ENCODE data around the gene PEPD. TPM values are rescaled to one million over a fixed set of nuclear protein-coding genes. Genes with fewer than 3 reads are reported as not detected.

PEPD gene
- total and polyA plus RNA-seq, 10 of the 15 experiments (the other 5 are each of a cell fraction or from before 2014, with no cell fraction given): 1.4 to 52.0 (median 20.2) TPM

DNA sequence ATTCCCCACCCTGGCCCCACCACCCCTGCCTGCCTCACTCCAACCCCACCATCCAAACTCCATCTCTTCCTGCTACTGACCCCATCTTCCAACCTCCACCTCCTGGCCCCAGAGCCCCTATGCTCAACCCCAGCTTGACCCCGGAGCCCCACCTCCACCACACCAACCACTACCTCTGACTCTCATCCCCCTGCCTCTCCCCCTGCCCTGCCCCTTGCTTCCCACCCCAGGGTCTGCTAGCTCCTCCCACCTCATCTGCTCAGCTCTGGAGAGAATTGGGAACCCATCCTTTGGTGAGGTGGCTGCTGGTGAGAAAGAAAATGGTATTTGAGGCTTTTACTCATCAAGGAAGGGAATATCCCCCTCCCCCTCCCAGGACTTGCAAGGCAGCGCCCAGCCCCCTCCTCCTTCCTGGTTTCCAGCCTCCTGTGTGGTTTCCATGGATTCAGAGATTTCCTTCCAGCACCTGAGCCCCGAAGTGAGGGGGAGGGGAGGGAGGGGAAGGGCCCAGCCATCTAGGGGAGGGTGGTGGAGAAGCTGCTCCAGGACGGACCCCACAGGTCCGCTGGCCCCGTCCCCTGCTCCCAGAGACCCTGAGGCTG, 11.4 kb upstream of the PEPD start (continued):
- TF ChIP-seq, protein P1, sequence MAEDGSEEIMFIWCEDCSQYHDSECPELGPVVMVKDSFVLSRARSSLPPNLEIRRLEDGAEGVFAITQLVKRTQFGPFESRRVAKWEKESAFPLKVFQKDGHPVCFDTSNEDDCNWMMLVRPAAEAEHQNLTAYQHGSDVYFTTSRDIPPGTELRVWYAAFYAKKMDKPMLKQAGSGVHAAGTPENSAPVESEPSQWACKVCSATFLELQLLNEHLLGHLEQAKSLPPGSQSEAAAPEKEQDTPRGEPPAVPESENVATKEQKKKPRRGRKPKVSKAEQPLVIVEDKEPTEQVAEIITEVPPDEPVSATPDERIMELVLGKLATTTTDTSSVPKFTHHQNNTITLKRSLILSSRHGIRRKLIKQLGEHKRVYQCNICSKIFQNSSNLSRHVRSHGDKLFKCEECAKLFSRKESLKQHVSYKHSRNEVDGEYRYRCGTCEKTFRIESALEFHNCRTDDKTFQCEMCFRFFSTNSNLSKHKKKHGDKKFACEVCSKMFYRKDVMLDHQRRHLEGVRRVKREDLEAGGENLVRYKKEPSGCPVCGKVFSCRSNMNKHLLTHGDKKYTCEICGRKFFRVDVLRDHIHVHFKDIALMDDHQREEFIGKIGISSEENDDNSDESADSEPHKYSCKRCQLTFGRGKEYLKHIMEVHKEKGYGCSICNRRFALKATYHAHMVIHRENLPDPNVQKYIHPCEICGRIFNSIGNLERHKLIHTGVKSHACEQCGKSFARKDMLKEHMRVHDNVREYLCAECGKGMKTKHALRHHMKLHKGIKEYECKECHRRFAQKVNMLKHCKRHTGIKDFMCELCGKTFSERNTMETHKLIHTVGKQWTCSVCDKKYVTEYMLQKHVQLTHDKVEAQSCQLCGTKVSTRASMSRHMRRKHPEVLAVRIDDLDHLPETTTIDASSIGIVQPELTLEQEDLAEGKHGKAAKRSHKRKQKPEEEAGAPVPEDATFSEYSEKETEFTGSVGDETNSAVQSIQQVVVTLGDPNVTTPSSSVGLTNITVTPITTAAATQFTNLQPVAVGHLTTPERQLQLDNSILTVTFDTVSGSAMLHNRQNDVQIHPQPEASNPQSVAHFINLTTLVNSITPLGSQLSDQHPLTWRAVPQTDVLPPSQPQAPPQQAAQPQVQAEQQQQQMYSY (CRISPR knock-in tag; IDR thresholded peaks at IDR 0.05): no peak

DNA sequence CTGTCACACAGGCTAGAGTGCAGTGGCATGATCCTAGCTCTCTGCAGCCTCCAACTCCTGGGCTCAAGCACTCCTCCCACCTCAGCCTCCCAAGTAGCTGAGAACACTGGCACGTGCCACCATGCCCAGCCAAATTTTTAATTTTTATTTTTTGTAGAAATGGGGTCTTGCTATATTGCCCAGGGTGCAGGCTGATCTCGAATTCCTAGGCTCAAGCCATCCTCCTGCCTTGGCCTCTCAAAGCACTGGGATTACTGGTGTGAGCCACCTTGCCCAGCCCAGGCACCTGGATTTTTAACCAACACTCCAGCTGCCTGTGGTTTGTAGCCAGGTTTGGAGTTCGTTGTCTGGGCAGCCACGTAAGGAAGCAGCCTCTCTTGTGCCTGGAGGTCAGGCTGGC, 9.3 kb upstream of the PEPD start:
- TF ChIP-seq RAD21 (IDR thresholded peaks at IDR 0.05; ENCODE audit: insufficient read depth, low read depth, low read length) (no peak), CREB1 (IDR thresholded peaks at IDR 0.05; ENCODE audit: low read depth) (no peak), CHD1 (IDR thresholded peaks at IDR 0.05; ENCODE audit: low read depth, low read length) (no peak)
- ChIA-PET SMC1A (ENCODE audit: uncharacterized antibody, unreplicated experiment) (no interaction called here), RAD21 (ENCODE audit: unreplicated experiment) (no interaction called here), CTCF (no interaction called here), POLR2A (no interaction called here)
- intact Hi-C loops (cut with micrococcal nuclease; ENCODE audit: unreplicated experiment): no loop called here
- Histone ChIP-seq H3K27me3 (replicated peaks in 1 of 2; ENCODE audit: control insufficient read depth in 2 of 2, insufficient read depth in 2 of 2, low read length in 1 of 2) (no peaks in the 10 kb centered on the region), H3K36me3 (ENCODE audit: control insufficient read depth in 2 of 2, insufficient read depth in 2 of 2, low read length in 1 of 2) (no peaks in the 10 kb centered on the region), H3K4me3 (no peak overlapping the region), H3K9ac (ENCODE audit: control insufficient read depth, insufficient read depth, low read length) (no peak overlapping the region), H3K4me2 (ENCODE audit: control insufficient read depth, insufficient read depth) (no peak overlapping the region), H3K9me3 (replicated peaks; ENCODE audit: control insufficient read depth, insufficient read depth, low read length) (no peaks in the 10 kb centered on the region), H4K20me1 (ENCODE audit: control insufficient read depth, insufficient read depth) (no peaks in the 10 kb centered on the region), H2AFZ (ENCODE audit: control insufficient read depth, low read depth, low read length) (no peak overlapping the region), H3K27ac (ENCODE audit: control insufficient read depth, insufficient read depth) (no peak overlapping the region), H3K4me1 (ENCODE audit: control insufficient read depth, insufficient read depth, low read length) (no peaks in the 10 kb centered on the region), H3K79me2 (ENCODE audit: control insufficient read depth, insufficient read depth, low read length) (no peaks in the 10 kb centered on the region)
- in situ Hi-C loops (cut with MboI): no loop called here
- no TSS peak for BruUV-seq (replicated peaks)
- no peak for ATAC-seq
- WGBS (ENCODE audit: insufficient coverage, insufficient replicate concordance, low lambda C conversion rate, missing lambda C conversion rate): 0% methylated on average over 4 of the region's 4 CpGs
- no peak for DNase-seq (ENCODE audit: low read depth, low spot score)
- FAIRE-seq: no peak
